Measurements from ENCODE around the gene PVALEF. TPM values are rescaled to one million over a fixed set of nuclear protein-coding genes. Genes with fewer than 3 reads are reported as not detected.
A peak's percentile ranks its signal among the peaks of the same experiment; 100 is the strongest.

The PVALEF gene
- total and polyA plus RNA-seq, 4 donors = not detected

DNA sequence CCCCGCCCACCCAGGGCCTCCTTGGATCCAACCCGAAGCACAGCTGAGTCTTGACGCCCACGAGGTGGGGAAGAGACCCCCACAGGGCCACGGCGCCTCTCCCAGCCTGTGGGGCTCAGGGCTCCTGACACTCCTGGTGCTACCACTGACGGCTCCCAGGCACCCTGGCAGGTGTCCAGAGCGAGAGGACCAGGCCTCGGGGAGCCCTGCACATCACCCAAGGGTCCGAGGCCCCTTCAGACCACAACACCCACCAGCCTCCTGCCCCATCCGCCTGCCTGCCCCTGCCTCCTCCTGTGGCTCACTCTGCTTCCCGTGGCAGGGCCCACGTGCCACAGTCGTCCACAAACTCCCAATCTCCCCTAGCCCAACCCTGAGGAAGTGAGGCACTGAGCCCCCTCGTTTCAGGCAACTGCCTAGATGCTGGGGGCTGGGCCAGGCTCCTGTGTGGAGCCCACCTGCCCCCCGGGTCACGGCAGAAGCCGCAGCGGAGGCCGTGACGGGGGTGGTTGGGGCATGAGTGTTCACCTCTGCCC, 29.0 kb downstream of the PVALEF start:
- H3K36me3 ChIP-seq (ENCODE audit: control insufficient read depth in 1 of 2, insufficient read depth in 2 of 2, low read length in 1 of 2) = no peaks in the 10 kb centered on the region
- WGBS, 2 donors = 93 to 95% methylated on average over 17 to 21 of the region's 21 CpGs

DNA sequence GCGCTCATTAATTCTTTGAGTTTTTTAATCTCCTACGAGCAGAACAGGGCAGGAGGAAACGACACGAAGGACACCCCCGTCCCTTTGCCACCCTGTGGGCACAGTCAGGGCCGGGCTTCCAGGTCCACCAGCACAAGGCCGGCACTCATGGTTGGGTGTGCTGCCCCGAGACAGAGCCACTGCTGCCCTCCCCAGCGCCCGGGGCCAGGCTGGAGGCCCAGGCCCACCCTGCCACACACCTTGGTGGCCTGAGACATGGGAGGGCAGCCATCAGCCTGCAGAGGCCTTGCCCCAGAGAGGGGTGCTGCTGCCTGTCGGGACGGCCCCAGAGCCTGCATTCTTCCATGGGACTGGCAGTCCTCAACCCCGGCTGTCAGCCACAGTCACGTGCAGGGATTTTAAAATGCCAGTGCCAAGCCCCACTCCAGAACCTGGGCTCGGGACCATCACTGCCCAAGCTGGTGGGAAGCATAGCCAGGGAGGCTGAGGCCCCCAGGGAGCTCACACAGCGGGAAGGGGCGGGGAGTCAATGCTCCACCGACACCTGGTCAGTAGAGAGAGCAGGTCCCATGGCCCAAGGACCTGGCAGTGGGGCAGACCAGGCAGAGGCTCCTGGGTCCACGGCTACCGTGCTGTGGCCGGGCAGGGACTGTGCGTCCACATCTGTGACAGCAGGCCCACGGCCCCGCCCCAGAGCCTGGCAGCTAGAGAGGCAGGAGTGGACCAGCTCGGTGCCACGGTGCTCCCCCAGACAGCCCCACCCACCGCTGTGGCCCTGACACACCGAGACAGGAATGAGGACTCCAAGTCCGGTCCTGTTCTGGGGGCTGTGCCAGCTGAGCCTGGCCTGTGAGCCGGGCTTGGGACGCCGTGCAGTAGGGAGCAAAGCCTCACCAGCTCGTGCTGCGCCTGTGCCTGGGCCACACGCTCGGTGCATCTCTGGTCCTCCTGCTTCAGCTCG, 29.9 kb downstream of the PVALEF start:
- intact Hi-C loops (cut with DNase I) = no loop called here
- ATAC-seq (ENCODE audit: low FRiP score) = peak; percentile 33
- Histone ChIP-seq H3K27me3 (ENCODE audit: control insufficient read depth in 1 of 2, insufficient read depth in 2 of 2, low read length in 1 of 2) (no peaks in the 10 kb centered on the region), H3K4me1 (ENCODE audit: control insufficient read depth in 1 of 2, insufficient read depth in 2 of 2, low read length in 2 of 2) (no peaks in the 10 kb centered on the region), H3K9me3 (ENCODE audit: control insufficient read depth, low read length) (no peaks in the 10 kb centered on the region), H3K27ac (ENCODE audit: low read depth in 1 of 2, low read length in 2 of 2) (no peak overlapping the region), H3K36me3 (ENCODE audit: control insufficient read depth in 1 of 2, insufficient read depth in 2 of 2, low read length in 1 of 2) (no peaks in the 10 kb centered on the region), H3K4me3 (ENCODE audit: low read length in 2 of 2) (no peak overlapping the region)
- no peak for DNase-seq
- 57 to 58% methylated on average over 37 of the region's 37 CpGs for WGBS, 2 donors

More for the DNA sequence above, 29.0 kb downstream of the PVALEF start:
- Histone ChIP-seq H3K9me3 (ENCODE audit: control insufficient read depth, low read length) (no peaks in the 10 kb centered on the region), H3K27me3 (ENCODE audit: control insufficient read depth in 1 of 2, insufficient read depth in 2 of 2, low read length in 1 of 2) (no peaks in the 10 kb centered on the region), H3K4me1 (ENCODE audit: control insufficient read depth in 1 of 2, insufficient read depth in 2 of 2, low read length in 2 of 2) (no peaks in the 10 kb centered on the region), H3K4me3 (ENCODE audit: low read length in 2 of 2) (no peak overlapping the region), H3K27ac (ENCODE audit: low read depth in 1 of 2, low read length in 2 of 2) (no peak overlapping the region)
- ATAC-seq (ENCODE audit: low FRiP score) (no peak), DNase-seq (no peak)
- intact Hi-C loops (cut with DNase I) = no loop called here

DNA sequence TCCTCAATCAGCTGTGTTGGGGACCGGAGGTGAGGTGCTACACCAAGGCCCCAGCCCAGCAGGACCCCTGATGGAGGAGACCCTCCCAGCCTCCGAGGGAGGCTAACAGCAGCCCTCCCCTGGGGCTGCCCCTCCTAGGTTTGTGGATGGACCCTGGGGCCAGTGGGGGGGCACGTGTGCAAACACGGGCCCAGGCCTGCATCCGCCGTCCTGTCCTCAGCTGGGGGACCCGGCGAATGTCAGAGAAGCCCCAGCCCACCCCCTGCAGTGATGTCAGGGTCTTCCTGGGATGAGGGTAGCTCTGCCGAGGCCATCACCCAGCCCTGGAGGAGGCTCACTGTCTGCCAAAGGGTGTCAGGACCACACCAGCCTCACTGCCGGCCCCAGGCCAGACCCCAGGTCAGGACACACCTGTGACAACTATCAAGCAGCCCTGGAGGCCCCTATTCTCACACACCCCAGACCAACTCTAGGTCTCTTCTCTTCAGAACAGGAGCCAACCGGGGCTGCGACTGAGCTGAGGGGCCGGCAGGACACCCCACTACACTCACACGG, 30.7 kb downstream of the PVALEF start:
- no peaks in the 10 kb centered on the region for H3K4me1 ChIP-seq (ENCODE audit: control insufficient read depth in 1 of 2, insufficient read depth in 2 of 2, low read length in 2 of 2)
- DNase-seq (no peak), ATAC-seq (ENCODE audit: low FRiP score) (no peak)
- H3K27me3 ChIP-seq (ENCODE audit: control insufficient read depth in 1 of 2, insufficient read depth in 2 of 2, low read length in 1 of 2) = no peaks in the 10 kb centered on the region
- no peak overlapping the region for H3K4me3 ChIP-seq (ENCODE audit: low read length in 2 of 2)
- no peaks in the 10 kb centered on the region for H3K36me3 ChIP-seq (ENCODE audit: control insufficient read depth in 1 of 2, insufficient read depth in 2 of 2, low read length in 1 of 2)
- WGBS, 2 donors = 90 to 91% methylated on average over 12 to 14 of the region's 14 CpGs
- no peaks in the 10 kb centered on the region for H3K9me3 ChIP-seq (ENCODE audit: control insufficient read depth, low read length)
- intact Hi-C loops (cut with DNase I) = no loop called here
- H3K27ac ChIP-seq (ENCODE audit: low read depth in 1 of 2, low read length in 2 of 2) = no peak overlapping the region

DNA sequence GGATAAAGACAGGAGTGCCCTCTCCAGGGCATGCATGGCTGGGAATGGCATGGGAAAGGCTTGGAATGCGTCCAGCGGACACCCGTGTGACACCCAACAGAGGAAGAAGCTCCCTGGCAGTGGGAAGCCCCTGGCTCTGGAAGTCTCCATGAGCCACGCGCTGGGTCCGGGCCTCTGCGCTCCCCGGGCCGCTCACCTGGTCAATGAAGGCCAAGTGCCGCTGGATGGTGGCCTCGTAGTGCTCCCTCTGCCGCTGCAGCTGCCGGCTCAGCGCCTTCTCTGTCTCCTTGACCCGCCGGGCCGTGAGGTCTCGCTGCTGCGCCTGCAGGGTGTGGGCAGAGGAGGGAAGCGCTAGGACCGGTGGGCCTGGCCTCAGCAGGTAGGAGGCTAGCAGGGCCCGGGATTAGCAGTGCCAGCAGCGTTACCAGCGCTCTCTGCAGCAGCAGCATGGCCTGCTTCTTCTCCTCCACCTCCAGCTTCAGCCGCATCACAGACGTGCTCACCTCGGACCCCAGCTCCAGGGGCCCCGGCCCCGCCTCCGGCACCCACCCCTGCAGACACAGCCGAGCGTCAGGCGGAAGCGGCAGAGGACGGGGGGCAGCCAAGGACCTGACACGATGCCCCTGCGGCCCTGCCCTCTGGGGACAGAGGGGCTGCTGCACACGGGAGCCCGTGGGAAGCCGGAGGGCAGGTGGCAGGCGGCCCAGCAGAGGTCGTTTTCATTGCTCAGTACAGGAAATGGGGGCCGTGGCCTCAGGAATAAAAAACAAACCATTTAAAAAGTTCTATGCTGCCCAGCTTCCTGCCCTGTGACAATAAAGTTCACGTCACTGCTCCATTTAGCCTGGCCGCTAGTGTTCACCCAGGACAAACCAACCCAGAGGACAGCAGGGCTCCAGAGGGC, 31.4 kb downstream of the PVALEF start:
- Histone ChIP-seq H3K36me3 (ENCODE audit: control insufficient read depth in 1 of 2, insufficient read depth in 2 of 2, low read length in 1 of 2) (no peaks in the 10 kb centered on the region), H3K27me3 (ENCODE audit: control insufficient read depth in 1 of 2, insufficient read depth in 2 of 2, low read length in 1 of 2) (no peaks in the 10 kb centered on the region), H3K27ac (ENCODE audit: low read depth in 1 of 2, low read length in 2 of 2) (no peak overlapping the region), H3K4me1 (ENCODE audit: control insufficient read depth in 1 of 2, insufficient read depth in 2 of 2, low read length in 2 of 2) (no peaks in the 10 kb centered on the region), H3K4me3 (ENCODE audit: low read length in 2 of 2) (no peak overlapping the region), H3K9me3 (ENCODE audit: control insufficient read depth, low read length) (no peaks in the 10 kb centered on the region)
- intact Hi-C loops (cut with DNase I) = no loop called here
- ATAC-seq (ENCODE audit: low FRiP score) (no peak), DNase-seq (no peak)
- WGBS, 2 donors = 87 to 91% methylated on average over 45 of the region's 45 CpGs

DNA sequence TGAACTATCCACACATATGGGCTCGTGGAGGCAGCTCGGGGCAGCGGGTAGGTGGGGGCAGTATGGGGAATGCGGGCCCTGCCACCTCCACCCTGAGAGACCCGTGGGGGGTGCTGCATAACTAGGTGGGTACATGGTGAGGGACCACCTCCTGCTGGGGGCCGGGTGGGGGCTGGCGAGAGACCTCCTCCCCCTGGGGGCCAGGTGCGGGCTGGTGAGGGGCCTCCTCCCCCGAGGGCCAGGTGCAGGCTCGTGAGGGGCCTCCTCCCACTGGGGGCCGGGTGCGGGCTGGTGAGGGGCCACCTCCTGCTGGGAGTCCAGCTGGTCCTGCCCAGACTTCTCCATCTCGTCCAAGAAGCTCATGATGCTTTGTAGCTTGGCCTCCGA, 32.1 kb downstream of the PVALEF start:
- no peak overlapping the region for H3K4me3 ChIP-seq (ENCODE audit: low read length in 2 of 2)

DNA sequence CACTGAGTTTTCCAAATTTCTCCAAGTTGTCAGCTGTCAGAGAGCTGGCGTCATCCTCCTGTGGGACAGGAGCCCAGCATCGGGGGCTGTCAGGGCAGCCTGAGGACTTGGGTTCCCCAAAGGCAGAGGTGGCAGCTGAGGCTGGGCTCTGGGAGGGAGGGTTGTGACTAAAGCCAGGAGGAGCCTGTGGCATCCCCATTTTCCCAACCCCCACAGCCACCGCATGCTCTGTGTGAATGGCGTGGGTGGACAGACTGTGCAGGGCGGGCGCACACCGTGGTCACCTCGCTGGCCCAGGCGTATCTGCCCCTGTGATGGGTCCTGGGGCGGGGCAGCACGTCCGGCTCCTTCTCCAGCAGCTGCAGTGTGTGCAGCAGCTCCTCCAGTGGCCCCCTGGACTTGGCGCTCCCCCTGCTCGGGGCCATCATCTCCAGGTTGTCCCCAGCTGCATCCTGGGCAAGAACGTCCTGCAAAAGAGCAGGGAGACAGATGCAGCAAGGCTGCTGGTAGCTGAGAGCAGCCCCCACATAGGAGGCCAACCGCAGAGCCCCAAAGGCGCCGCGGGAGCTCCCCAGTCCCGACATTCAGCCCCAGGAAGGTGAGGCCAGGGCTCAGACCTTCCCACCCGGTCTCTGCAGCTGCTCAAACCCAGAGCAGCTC, 32.7 kb downstream of the PVALEF start:
- Histone ChIP-seq H3K27me3 (ENCODE audit: control insufficient read depth in 1 of 2, insufficient read depth in 2 of 2, low read length in 1 of 2) (no peaks in the 10 kb centered on the region), H3K36me3 (ENCODE audit: control insufficient read depth in 1 of 2, insufficient read depth in 2 of 2, low read length in 1 of 2) (no peaks in the 10 kb centered on the region), H3K4me3 (ENCODE audit: low read length in 2 of 2) (no peak overlapping the region), H3K27ac (ENCODE audit: low read depth in 1 of 2, low read length in 2 of 2) (no peak overlapping the region), H3K4me1 (ENCODE audit: control insufficient read depth in 1 of 2, insufficient read depth in 2 of 2, low read length in 2 of 2) (no peaks in the 10 kb centered on the region), H3K9me3 (ENCODE audit: control insufficient read depth, low read length) (no peaks in the 10 kb centered on the region)
- WGBS, 2 donors = 93 to 94% methylated on average over 21 of the region's 21 CpGs
- intact Hi-C loops (cut with DNase I) = no loop called here
- ATAC-seq (ENCODE audit: low FRiP score) (no peak), DNase-seq (no peak)

More for the DNA sequence above, 32.1 kb downstream of the PVALEF start:
- no peaks in the 10 kb centered on the region for H3K27me3 ChIP-seq (ENCODE audit: control insufficient read depth in 1 of 2, insufficient read depth in 2 of 2, low read length in 1 of 2)
- H3K27ac ChIP-seq (ENCODE audit: low read depth in 1 of 2, low read length in 2 of 2) = no peak overlapping the region
- H3K36me3 ChIP-seq (ENCODE audit: control insufficient read depth in 1 of 2, insufficient read depth in 2 of 2, low read length in 1 of 2) = no peaks in the 10 kb centered on the region
- no peaks in the 10 kb centered on the region for H3K9me3 ChIP-seq (ENCODE audit: control insufficient read depth, low read length)
- WGBS, 2 donors = 86 to 89% methylated on average over 14 of the region's 14 CpGs
- no peaks in the 10 kb centered on the region for H3K4me1 ChIP-seq (ENCODE audit: control insufficient read depth in 1 of 2, insufficient read depth in 2 of 2, low read length in 2 of 2)
- ATAC-seq (ENCODE audit: low FRiP score) (no peak), DNase-seq (no peak)
- intact Hi-C loops (cut with DNase I) = no loop called here

DNA sequence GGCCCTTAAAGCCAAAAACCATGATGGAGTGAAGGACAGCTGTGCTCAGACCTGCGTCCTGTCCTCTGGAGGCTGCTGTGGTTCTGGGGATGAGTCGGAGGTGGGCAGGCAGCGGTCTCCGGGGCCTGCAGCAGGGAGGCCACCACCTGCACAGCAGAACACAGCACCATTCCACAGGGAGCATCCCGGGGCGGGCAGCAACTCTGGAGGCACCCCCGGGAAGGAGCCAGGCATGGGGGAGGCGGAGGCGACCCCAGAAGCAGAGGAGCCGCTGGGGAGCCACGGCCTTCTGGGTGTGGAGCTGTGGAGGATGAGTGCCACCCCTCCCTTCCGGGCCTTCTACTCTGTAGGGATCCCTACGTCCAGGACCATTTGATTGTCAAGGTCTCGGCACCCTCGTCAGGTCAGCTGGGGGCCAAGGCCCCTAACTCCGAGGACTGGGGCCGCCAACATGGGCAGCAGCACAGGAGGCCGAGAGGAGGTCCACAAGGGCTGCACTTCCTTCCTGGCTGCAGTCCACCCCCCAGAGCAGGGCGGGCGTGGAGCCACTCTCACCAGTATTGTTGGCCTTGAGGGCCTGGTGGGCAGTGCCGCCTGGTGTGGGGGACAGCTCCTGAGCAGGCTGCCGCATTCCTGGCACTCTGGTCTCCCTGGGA, 33.6 kb downstream of the PVALEF start:
- no peaks in the 10 kb centered on the region for H3K36me3 ChIP-seq (ENCODE audit: control insufficient read depth in 1 of 2, insufficient read depth in 2 of 2, low read length in 1 of 2)
- no peaks in the 10 kb centered on the region for H3K27me3 ChIP-seq (ENCODE audit: control insufficient read depth in 1 of 2, insufficient read depth in 2 of 2, low read length in 1 of 2)
- no peaks in the 10 kb centered on the region for H3K9me3 ChIP-seq (ENCODE audit: control insufficient read depth, low read length)
- no peak for ATAC-seq (ENCODE audit: low FRiP score)
- no peak overlapping the region for H3K27ac ChIP-seq (ENCODE audit: low read depth in 1 of 2, low read length in 2 of 2)
- no peak for DNase-seq
- WGBS, 2 donors = 94 to 96% methylated on average over 22 of the region's 22 CpGs
- intact Hi-C loops (cut with DNase I) = no loop called here
- no peaks in the 10 kb centered on the region for H3K4me1 ChIP-seq (ENCODE audit: control insufficient read depth in 1 of 2, insufficient read depth in 2 of 2, low read length in 2 of 2)
- H3K4me3 ChIP-seq (ENCODE audit: low read length in 2 of 2) = no peak overlapping the region

DNA sequence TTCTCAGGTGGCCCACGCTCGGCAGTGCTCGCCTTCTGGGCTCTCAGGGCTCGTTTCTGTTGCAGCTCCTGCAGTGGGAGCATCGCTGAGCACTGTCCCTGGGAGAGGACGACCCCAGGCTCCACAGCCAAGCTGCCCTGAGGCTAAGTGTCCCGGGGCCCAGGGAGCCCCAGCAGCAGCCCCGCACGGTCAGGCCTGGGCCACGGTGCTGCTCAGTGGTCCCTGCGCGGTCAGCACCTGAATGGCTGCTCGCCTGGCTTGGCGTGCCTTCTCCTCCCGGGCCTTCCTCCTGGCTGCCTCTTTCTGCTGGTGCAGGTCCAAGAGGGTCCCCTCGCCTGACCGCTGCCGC, 34.1 kb downstream of the PVALEF start:
- ATAC-seq (ENCODE audit: low FRiP score) (no peak), DNase-seq (no peak)
- 92 to 95% methylated on average over 17 to 18 of the region's 18 CpGs for whole genome bisulfite sequencing, 2 donors
- intact Hi-C loops (cut with DNase I) = no loop called here
- Histone ChIP-seq H3K4me1 (ENCODE audit: control insufficient read depth in 1 of 2, insufficient read depth in 2 of 2, low read length in 2 of 2) (no peaks in the 10 kb centered on the region), H3K27ac (ENCODE audit: low read depth in 1 of 2, low read length in 2 of 2) (no peak overlapping the region), H3K4me3 (ENCODE audit: low read length in 2 of 2) (no peak overlapping the region), H3K27me3 (ENCODE audit: control insufficient read depth in 1 of 2, insufficient read depth in 2 of 2, low read length in 1 of 2) (no peaks in the 10 kb centered on the region), H3K9me3 (ENCODE audit: control insufficient read depth, low read length) (no peaks in the 10 kb centered on the region), H3K36me3 (ENCODE audit: control insufficient read depth in 1 of 2, insufficient read depth in 2 of 2, low read length in 1 of 2) (no peaks in the 10 kb centered on the region)

Data from aorta (tissue), 5 donors.